DND-41 (cell line): ENCODE data around the gene SMIM10L2A.

Source experiments
- EZH2 ChIP-seq: IDR thresholded peaks from 3 replicates; pipeline ENCODE4 v1.6.1; 2012; ENCODE audit warnings: borderline replicate concordance, low read depth, mild to moderate bottlenecking, moderate library complexity, low read length, inconsistent platforms; ENCODE audit not compliant: severe bottlenecking
- TF ChIP-seq, protein P1 (sequence below): IDR thresholded peaks from 2 replicates; pipeline ENCODE4 v1.5.1; 2012; ENCODE audit warnings: borderline replicate concordance, low read length, moderate library complexity, mild to moderate bottlenecking; ENCODE audit not compliant: poor library complexity, severe bottlenecking; ENCODE audit errors: extremely low read depth

DNA sequence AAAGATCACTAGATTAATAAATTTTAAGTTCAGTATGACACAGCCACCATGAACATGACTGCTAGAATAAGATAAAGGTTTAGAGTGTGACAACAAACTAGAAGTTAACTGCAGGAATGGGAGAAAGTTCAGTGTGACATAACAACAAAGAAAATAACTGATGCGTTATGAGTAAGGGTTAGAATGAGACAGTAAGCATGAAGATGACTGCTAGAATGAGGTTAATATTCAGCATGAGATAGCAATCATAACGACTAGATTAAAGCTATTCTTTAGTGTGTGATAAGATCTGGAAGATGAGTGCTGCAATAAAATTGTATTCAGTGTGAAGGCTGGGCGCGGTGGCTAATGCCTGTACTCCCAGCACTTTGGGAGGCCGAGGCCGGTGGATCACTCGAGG lies 48.4 kb upstream of the SMIM10L2A start:
- TF ChIP-seq, protein P1, sequence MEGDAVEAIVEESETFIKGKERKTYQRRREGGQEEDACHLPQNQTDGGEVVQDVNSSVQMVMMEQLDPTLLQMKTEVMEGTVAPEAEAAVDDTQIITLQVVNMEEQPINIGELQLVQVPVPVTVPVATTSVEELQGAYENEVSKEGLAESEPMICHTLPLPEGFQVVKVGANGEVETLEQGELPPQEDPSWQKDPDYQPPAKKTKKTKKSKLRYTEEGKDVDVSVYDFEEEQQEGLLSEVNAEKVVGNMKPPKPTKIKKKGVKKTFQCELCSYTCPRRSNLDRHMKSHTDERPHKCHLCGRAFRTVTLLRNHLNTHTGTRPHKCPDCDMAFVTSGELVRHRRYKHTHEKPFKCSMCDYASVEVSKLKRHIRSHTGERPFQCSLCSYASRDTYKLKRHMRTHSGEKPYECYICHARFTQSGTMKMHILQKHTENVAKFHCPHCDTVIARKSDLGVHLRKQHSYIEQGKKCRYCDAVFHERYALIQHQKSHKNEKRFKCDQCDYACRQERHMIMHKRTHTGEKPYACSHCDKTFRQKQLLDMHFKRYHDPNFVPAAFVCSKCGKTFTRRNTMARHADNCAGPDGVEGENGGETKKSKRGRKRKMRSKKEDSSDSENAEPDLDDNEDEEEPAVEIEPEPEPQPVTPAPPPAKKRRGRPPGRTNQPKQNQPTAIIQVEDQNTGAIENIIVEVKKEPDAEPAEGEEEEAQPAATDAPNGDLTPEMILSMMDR = no peak
- no peak for TF ChIP-seq EZH2
